WTC11 (cell line): ENCODE measurements around the gene ABCB7.

Source experiments
- ATF1 ChIP-seq: sonication (generic); formaldehyde crosslinking; IDR thresholded peaks from 2 replicates; pipeline ENCODE4 v1.8.1; 2023; ENCODE audit warnings: mild to moderate bottlenecking, moderate library complexity, missing genetic modification reagents
- CTCF ChIP-seq: fragments of 200-600 bp; IDR thresholded peaks from 2 replicates; pipeline ENCODE4 v1.8.0; 2022; ENCODE audit warnings: antibody characterized with exemption
- MLX ChIP-seq: sonication (generic); formaldehyde crosslinking; IDR thresholded peaks from 2 replicates; pipeline ENCODE4 v1.8.1; 2023; ENCODE audit warnings: mild to moderate bottlenecking, missing genetic modification reagents, moderate library complexity
- NR1H2 ChIP-seq: sonication (generic); formaldehyde crosslinking; IDR thresholded peaks from 2 replicates; pipeline ENCODE4 v1.9.0; 2021; ENCODE audit warnings: mild to moderate bottlenecking, moderate library complexity, missing genetic modification reagents
- RORB ChIP-seq: fragments of 250-450 bp; sonication (Bioruptor Pico); IDR thresholded peaks from 2 replicates; pipeline ENCODE4 v1.9.0; 2021; ENCODE audit warnings: mild to moderate bottlenecking
- TCF7 ChIP-seq: sonication (generic); formaldehyde crosslinking; IDR thresholded peaks from 2 replicates; pipeline ENCODE4 v1.8.0; 2022; ENCODE audit warnings: mild to moderate bottlenecking, low read depth, missing genetic modification reagents, moderate library complexity
- USF1 ChIP-seq: sonication (generic); formaldehyde crosslinking; IDR thresholded peaks from 2 replicates; pipeline ENCODE4 v1.8.0; 2022; ENCODE audit warnings: mild to moderate bottlenecking, missing genetic modification reagents

- no peak for TF ChIP-seq CTCF
- no peak for TF ChIP-seq RORB
- TF ChIP-seq TCF7 (CRISPR knock-in tag): no peak
- no peak for TF ChIP-seq NR1H2
- TF ChIP-seq MLX (CRISPR knock-in tag): no peak
- no peak for TF ChIP-seq USF1 (CRISPR knock-in tag)
- no peak for TF ChIP-seq ATF1
These were observed 25.6 kb upstream of the ABCB7 start for GRCh38 chrX:75181721-75182120.
